ENCODE measurements around the gene DNAH9. TPM values are rescaled to one million over a fixed set of nuclear protein-coding genes. Genes with fewer than 3 reads are reported as not detected.

Gene DNAH9
- total and polyA plus RNA-seq, 11 donors: 0.07 to 2.3 (median 0.49) TPM; not detected in 7

DNA sequence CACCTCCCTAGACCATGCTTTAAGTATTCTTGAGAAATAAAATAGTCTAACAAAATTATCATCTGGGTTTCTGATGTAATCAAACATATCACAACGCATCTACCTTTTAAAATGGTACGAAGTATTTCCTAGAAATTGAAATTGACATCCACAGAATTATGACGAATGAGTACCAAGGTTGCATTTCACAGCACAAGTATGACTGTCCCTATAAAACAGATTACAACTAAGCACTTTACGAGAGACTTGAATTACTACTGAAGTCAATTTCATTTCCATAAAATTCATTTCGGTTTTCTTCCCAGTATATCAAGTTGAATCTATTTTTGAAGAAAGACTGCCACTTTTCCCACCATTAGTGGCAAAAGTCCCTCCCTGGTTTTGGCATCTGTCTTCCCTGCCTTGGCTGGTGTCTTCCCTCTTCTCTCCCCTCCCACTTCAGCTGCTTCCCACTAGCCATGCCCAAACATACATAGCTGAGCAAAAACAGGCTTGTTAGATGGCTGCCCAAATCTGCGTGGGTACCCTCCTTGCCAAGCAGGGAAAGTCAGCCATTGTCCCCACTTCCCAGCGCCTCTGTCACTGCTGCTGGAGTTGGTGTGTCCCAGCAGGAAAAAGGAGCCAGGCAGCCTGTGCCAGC is 29.2 kb downstream of the DNAH9 start:
- Histone ChIP-seq H3K9me3 (no peaks in the 10 kb centered on the region), H3K4me1 (no peaks in the 10 kb centered on the region), H3K27ac (no peak overlapping the region), H3K4me3 (no peak overlapping the region), H3K36me3 (no peaks in the 10 kb centered on the region), H3K27me3 (peaks cover 0 to 26% (median 0%) of the 10 kb centered on the region in 9 donors)
- WGBS, 4 donors: 81 to 94% (median 85%) methylated on average over 7 of the region's 7 CpGs
- no peak for TF ChIP-seq POLR2A (IDR thresholded peaks at IDR 0.05)
- TF ChIP-seq, protein P1, sequence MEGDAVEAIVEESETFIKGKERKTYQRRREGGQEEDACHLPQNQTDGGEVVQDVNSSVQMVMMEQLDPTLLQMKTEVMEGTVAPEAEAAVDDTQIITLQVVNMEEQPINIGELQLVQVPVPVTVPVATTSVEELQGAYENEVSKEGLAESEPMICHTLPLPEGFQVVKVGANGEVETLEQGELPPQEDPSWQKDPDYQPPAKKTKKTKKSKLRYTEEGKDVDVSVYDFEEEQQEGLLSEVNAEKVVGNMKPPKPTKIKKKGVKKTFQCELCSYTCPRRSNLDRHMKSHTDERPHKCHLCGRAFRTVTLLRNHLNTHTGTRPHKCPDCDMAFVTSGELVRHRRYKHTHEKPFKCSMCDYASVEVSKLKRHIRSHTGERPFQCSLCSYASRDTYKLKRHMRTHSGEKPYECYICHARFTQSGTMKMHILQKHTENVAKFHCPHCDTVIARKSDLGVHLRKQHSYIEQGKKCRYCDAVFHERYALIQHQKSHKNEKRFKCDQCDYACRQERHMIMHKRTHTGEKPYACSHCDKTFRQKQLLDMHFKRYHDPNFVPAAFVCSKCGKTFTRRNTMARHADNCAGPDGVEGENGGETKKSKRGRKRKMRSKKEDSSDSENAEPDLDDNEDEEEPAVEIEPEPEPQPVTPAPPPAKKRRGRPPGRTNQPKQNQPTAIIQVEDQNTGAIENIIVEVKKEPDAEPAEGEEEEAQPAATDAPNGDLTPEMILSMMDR (IDR thresholded peaks at IDR 0.05): no peak
- DNase-seq (no peak), ATAC-seq (no peak)
- intact Hi-C loops (cut with DNase I): no loop called here

DNA sequence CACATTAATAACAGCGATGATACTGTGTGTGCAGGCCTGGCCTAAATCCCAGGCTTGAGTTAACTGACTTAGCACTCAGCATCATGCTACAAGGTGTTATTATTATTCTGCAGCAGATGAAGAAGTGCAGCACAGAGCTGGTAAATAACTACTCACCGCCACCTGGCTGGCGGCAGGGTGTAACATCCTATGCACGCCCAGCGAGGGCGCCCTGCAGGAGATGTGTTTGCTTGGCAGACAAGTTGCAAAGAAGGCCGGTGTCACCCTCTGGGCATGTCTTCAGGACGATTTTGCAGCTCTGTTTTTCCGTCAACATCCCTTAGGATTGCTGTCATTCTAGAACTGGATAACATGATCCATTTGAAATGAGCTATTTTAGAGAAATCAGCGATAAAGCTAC is 30.1 kb downstream of the DNAH9 start:
- H3K27ac ChIP-seq: no peak overlapping the region
- ATAC-seq (no peak), DNase-seq (no peak)
- intact Hi-C loops (cut with DNase I): no loop called here
- no peaks in the 10 kb centered on the region for H3K9me3 ChIP-seq
- H3K4me1 ChIP-seq: no peaks in the 10 kb centered on the region
- H3K4me3 ChIP-seq: no peak overlapping the region
- H3K27me3 ChIP-seq: peaks cover 0 to 24% (median 0%) of the 10 kb centered on the region in 9 donors
- no peaks in the 10 kb centered on the region for H3K36me3 ChIP-seq
- TF ChIP-seq, protein P1 (IDR thresholded peaks at IDR 0.05): no peak
- no peak for TF ChIP-seq POLR2A (IDR thresholded peaks at IDR 0.05)
- 27 to 50% (median 31%) methylated on average over 10 of the region's 10 CpGs for WGBS, 4 donors

DNA sequence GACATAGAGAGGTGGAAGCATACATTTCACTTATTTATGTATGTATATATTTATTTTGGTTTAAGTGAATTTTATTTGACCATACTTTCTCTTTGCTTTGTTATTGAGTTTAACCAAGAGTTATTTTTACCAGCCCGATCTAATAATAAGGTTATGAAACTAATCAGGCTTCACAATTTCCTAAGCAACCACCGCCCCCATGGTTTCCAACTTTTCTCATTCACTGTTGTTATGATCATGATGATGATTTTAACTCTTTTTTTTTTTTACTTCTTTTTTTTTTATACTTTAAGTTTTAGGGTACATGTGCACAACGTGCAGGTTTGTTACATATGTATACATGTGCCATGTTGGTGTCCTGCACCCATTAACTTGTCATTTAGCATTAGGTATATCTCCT is 30.6 kb downstream of the DNAH9 start:
- 87 to 91% (median 88%) methylated on average over 3 of the region's 3 CpGs for WGBS, 4 donors
- no peak for TF ChIP-seq POLR2A (IDR thresholded peaks at IDR 0.05)
- TF ChIP-seq, protein P1 (IDR thresholded peaks at IDR 0.05): no peak
- DNase-seq: no peak

DNA sequence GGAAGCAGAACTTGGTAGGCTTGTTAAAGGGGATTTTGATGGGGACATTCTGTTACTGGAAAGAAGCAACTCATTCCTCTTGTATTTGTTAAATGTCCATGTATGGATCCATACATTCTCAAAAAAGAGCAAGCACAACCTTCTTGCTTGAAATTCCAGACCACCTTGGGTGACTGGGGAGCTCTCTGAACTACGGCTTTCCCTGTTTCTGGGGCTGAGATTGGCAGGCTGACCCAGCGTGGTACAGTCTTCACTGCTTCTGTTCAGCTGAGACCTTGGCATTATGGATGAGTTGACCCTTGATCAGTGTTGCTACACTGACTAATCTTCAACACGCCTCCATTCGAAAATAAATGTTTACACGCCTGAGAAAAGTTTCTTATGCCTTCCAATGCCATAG is 38.5 kb downstream of the DNAH9 start:
- DNase-seq (no peak), ATAC-seq (no peak)
- Histone ChIP-seq H3K27ac (no peak overlapping the region), H3K4me1 (no peaks in the 10 kb centered on the region), H3K36me3 (no peaks in the 10 kb centered on the region), H3K9me3 (no peaks in the 10 kb centered on the region), H3K27me3 (peaks cover 0 to 22% (median 0%) of the 10 kb centered on the region in 9 donors), H3K4me3 (no peak overlapping the region)
- 81 to 85% (median 84%) methylated on average over 5 of the region's 5 CpGs for WGBS, 4 donors
- intact Hi-C loops (cut with DNase I): loop anchor here in 1 of 10 donors (10.0 kb wide), 1 partner anchor 762 kb away; no protein-coding TSS in a partner anchor
- TF ChIP-seq, protein P1 (IDR thresholded peaks at IDR 0.05): no peak
- TF ChIP-seq POLR2A (IDR thresholded peaks at IDR 0.05): no peak

More for the DNA sequence above, 30.6 kb downstream of the DNAH9 start:
- no peaks in the 10 kb centered on the region for H3K9me3 ChIP-seq
- no peak overlapping the region for H3K4me3 ChIP-seq
- no peak for ATAC-seq
- H3K27me3 ChIP-seq: peaks cover 0 to 26% (median 0%) of the 10 kb centered on the region in 9 donors
- H3K36me3 ChIP-seq: no peaks in the 10 kb centered on the region
- H3K4me1 ChIP-seq: no peaks in the 10 kb centered on the region
- intact Hi-C loops (cut with DNase I): no loop called here
- no peak overlapping the region for H3K27ac ChIP-seq
